OCI-M1 (cell line): ENCODE data around the gene ITPKB.

Experiments used
- DNase-seq: peaks from one replicate; lab custom pipeline; 2025; lab: John Stamatoyannopoulos, UW

Gene ITPKB

DNA sequence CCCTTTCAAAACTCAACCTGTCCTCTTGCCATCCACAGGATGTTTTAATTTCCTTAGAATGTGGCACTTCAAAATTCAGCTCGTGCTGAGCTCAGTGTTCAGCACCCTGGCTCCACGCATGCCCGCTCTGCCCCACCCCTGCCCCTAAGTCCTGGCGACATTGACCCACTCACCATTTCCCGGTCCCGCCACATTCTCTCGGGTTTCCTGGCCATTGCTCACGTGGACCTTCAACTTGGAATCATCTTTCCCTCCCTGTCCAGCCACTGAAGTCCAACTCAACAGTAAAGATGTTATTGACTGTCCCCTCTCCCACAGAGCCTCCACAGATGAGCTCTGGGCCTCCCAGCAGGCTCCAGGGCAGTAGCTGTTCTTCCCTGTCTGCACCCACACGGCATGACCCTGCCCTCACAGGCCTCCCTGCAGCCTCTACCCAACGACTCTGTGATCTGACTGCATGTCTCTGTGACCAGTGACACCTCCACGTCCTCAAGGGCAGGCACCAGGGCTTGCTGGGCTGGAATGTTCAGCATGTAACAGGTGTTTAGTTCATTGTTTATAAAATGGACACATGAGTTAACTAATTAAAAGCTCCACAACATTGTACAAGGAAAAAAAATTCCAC lies 53.8 kb downstream of the ITPKB start:
- DNase-seq: no peak

DNA sequence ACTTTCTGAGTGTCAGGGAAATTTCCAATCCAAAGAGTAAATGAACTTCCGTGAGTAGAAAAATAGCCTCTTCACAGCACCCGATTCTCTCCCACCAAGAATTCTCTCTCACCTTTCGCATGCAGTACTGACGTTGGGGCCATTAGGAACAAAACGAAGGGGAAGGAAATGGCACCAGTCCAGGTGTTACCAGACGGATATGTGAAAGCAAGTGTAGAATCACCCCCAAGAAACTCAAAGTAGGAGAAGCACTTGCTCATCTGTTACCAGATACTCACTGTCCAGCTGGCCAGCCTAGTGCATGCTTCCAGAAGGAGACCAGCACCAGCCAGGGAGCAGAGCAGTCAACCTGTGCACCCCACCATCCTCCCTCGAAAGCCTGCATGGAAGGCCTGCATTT lies 55.1 kb downstream of the ITPKB start:
- no peak for DNase-seq

GRCh38 chr1:226682871-226683814 lies 55.9 kb downstream of the ITPKB start:
- no peak for DNase-seq

- no peak for DNase-seq
These were observed 57.2 kb downstream of the ITPKB start for GRCh38 chr1:226681652-226682493.

DNA sequence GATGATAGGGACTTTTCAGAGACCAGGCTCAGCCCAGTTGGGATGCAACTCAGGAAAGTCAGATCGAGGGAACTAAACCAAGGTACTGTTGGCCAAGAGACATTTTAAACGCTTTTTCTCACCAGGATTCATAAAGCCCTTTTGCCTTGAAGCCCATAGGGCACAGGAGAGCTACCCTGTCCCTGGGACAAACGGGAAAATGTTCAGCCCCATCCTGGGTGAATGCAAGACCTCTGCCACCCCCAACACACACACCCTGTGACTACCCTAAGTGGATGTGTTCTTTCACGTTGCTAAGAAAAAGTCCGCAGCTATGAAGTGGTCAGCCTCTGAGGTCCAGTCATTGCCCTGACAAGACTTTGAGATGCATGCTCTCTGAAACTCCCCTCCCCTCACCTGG lies 58.4 kb downstream of the ITPKB start:
- DNase-seq: no peak

- peak; percentile 89 for DNase-seq
These were observed 59.1 kb downstream of the ITPKB start for GRCh38 chr1:226679853-226680516.

- DNase-seq: peak; percentile 52
These were observed 59.8 kb downstream of the ITPKB start for GRCh38 chr1:226679262-226679661.

GRCh38 chr1:226678701-226679100 lies 60.4 kb downstream of the ITPKB start:
- DNase-seq: no peak

GRCh38 chr1:226678251-226678650 lies 60.8 kb downstream of the ITPKB start:
- no peak for DNase-seq

DNA sequence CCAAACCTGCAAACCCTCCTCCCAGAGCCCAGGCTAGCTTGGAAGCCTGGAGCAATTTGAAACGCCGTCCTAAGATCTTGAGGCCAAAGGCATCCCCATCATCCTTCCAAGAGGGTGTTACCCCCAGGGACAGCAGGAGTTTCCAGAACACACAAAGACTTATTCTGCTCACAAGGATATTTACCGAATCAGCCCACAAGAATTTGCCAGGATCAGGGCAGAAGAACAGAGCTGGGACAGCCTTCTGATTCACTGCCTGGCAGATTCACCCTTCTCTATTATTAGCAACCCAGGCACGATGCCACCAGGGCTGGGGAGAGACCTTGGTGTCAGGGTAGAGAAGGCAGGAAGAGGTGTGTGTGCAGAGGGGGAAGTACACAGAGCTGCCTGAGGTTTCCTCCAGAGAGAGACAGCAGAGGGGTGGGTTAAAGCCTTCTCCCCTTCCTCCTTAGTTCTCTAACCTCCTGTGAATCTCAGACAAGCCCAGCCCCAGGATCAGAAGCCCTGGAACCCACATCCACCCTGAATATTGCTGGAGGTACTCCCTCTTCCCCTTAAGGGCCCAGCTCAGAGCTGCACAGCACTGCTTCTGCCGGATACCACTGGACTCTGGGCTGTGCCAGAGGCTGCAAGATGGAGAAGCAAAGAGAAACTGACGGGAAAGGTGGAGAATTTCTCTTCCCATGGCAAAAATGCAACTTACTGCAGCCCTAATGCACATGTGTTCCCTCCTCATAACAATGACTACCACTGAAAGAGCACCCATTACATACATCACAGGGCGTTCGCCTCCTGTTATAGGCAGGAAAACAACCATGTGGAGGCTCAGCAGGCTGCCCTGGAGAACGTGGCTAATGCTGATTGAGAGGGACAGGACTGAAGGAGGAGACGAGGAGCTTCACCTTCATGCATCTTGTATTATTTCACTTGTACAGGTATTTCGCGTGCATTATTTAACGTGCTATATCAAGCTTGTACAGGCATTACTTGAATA lies 61.8 kb downstream of the ITPKB start:
- DNase-seq: peak; percentile 18

GRCh38 chr1:226676381-226676780 lies 62.7 kb downstream of the ITPKB start:
- no peak for DNase-seq

- DNase-seq: no peak
These were observed 63.2 kb downstream of the ITPKB start for GRCh38 chr1:226675715-226676357.

DNA sequence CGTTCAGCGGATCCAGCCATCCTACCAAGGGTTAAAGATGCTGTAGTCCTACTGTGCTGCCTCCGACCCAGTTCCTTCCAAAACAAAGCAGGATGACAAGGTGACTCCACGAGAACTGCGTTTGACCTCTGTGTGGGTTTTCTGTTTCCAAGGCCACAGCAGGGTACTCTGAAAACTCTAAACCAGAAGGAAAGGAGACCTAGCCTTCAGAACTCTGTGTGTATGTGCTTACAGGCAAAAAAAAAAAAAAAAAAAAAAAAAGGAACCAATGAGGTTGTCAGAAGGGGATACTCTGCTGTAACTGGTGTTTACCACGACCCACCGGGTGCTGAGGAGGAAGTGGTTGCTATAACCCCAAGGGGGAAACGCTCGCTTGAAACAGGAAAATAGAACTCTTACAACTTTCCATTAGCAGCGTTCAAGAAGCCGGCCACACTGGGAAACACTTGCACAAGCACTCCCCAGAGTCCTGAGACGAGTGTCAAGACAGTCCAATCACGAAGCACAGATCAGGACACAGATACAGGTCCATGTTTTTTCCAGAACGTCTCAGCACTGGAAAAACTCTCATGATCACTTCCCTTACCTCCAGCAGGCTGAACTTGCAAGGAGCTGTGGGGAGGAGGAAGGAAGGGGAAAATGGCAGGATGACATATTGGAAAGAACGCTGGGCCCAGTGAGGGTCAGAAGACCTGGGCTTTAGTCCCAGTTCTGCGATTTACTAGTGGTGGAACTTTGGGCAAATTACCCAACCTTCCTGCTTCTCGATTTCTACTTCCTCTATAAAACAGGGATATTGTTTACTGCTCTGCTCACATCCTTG lies 64.0 kb downstream of the ITPKB start:
- peak; percentile 81 for DNase-seq

DNA sequence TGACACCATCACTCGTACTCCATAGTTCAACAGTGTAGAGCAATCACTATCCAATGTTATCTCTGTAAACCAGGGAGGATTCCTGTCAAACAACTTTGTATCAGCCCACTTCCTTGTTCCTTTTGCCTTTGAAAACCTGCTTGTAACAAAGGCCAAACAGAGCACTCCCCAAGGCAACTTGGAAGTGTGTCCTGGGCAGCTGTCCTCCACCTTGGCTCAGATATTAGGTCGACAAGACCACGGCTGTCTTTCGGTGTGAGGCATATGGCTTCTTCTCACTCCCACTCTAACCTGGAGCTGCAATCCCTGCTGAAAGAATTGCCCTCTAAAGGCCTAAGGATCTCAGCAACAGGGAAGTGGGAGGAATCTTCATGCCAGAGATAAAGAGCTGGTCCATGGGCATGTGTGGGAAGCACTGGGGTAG lies 66.7 kb downstream of the ITPKB start:
- DNase-seq: no peak

GRCh38 chr1:226671277-226671676 lies 67.8 kb downstream of the ITPKB start:
- DNase-seq: no peak

DNA sequence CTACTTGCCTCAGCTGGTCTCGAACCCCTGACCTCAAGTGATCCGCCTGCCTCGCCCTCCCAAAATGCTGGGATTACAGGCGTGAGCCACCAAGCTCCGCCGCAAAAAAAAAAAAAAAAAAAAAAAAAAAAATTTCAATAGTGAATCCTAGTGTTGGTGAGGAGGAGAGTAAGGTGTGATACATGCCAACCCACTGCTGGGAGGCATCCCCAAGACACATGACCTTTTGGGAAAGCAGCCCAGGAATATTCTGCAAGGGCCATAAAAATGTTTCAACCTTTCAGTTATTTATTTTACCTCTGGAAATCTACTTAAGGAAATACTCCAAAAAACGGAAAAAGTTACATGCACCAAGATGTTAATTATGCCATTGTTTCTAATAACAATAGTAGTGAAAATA lies 69.0 kb downstream of the ITPKB start:
- DNase-seq: no peak

DNA sequence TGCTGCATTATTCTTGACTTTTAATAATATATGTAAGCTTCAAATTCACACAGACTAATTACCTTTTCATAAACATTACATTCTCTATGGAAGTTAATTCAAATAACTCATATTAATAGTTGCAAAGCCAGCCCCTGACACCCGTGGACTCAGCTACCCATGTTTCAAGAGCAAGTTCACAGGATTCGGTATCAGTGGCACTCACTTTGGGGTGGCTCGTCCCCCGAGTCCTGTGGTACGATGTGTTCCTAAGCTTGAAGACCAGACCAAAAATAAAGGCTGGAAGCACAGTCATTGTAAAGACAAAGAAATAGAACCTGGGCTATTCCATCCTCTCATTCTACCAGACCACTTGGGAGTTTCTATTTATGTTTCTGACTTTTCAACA lies 70.9 kb downstream of the ITPKB start:
- DNase-seq: no peak

- no peak for DNase-seq
These were observed 72.4 kb downstream of the ITPKB start for GRCh38 chr1:226666692-226667091.

DNA sequence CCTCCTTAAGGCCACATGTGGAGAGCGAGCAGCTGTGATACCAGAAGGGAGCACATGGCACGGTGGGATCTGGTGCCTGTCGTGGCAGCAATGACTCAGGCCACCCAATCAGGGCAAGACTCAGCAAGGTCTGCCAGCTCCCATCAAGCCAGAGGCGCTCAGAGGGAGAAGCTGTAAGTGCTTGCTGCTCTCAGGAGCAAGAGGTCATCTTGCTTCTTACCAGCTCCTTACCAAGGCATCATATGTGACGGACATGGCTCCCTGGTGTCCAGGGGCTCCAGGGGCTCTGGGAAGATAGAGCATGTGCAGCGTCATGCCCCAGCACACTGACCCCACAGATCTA lies 72.9 kb downstream of the ITPKB start:
- no peak for DNase-seq
